B cell (primary cell): ENCODE results near the gene PLEKHG4. TPM values are rescaled to one million over a fixed set of nuclear protein-coding genes. Genes with fewer than 3 reads are reported as not detected.
A peak's percentile ranks its signal among the peaks of the same experiment; 100 is the strongest.

ENCODE experiments used
- ATAC-seq: fragments of 200-7000 bp; cut with Tn5 transposase; one replicate; pipeline ENCODE4 v1.10.0; 2021; ENCODE audit warnings: low read depth, mild to moderate bottlenecking, moderate number of reproducible peaks, moderate library complexity
- CTCF ChIA-PET: fragments of 350-600 bp; sonication (Branson Sonifier 250); formaldehyde crosslinking; loops from one replicate; lab custom pipeline; 2021; ENCODE audit warnings: antibody characterized with exemption, inconsistent platforms; lab: Charles Lee
- POLR2A ChIA-PET: fragments of 350-600 bp; sonication (Branson Sonifier 250); formaldehyde crosslinking; loops from one replicate; lab custom pipeline; 2021; ENCODE audit warnings: antibody characterized with exemption; lab: Charles Lee
- DNase-seq: peaks from one replicate; pipeline ENCODE4 v3.0.0; 2013
- H2AFZ ChIP-seq: 2 replicates; pipeline ENCODE4 v1.6.1; 2012; ENCODE audit warnings: mild to moderate bottlenecking, low read depth, low read length; ENCODE audit not compliant: insufficient read depth, poor library complexity, severe bottlenecking
- H3K27ac ChIP-seq, 2 donors: 1 replicate in 1 of 2; 2 replicates in 1 of 2; pipeline ENCODE4 v1.5.1; 2012 to 2013; ENCODE audit warnings: low read length in 2 of 2, mild to moderate bottlenecking in 2 of 2, moderate library complexity in 1 of 2
- H3K27me3 ChIP-seq, 4 experiments: fragments of 200-600 bp in 1 of 4; sonication (generic) in 1 of 4; replicated peaks in 1 of 4; 1 replicate in 2 of 4; 2 replicates in 2 of 4; pipeline versions ENCODE4 v1.6.1 to v1.7.0; 2013 to 2016; ENCODE audit warnings: low read length in 3 of 4, mild to moderate bottlenecking in 2 of 4, mixed read lengths in 1 of 4, moderate library complexity in 1 of 4; ENCODE audit not compliant: insufficient read depth in 4 of 4, control insufficient read depth in 3 of 4; ENCODE audit errors: control extremely low read depth in 1 of 4
- H3K36me3 ChIP-seq, 2 experiments: replicated peaks in 1 of 2; 1 replicate in 1 of 2; 2 replicates in 1 of 2; pipeline versions ENCODE4 v1.6.1 to v1.7.1; 2013; ENCODE audit warnings: low read length in 1 of 2; ENCODE audit not compliant: insufficient read depth in 2 of 2, control insufficient read depth in 1 of 2; ENCODE audit errors: control extremely low read depth in 1 of 2, extremely low read depth in 1 of 2
- H3K4me1 ChIP-seq, 2 donors: fragments of 200-600 bp in 1 of 2; sonication (generic) in 1 of 2; 1 replicate in 1 of 2; 2 replicates in 1 of 2; pipeline versions ENCODE4 v1.5.1 to v1.6.1; 2013 to 2017; ENCODE audit warnings: low read length in 2 of 2; ENCODE audit not compliant: control insufficient read depth in 2 of 2, insufficient read depth in 2 of 2
- H3K4me2 ChIP-seq: replicated peaks from 2 replicates; pipeline ENCODE3; 2012; ENCODE audit warnings: mild to moderate bottlenecking, low read depth, low read length; ENCODE audit not compliant: poor library complexity, severe bottlenecking
- H3K4me3 ChIP-seq, 5 experiments: fragments of 200-600 bp in 1 of 5; sonication (generic) in 1 of 5; 1 replicate in 3 of 5; 2 replicates in 2 of 5; pipeline versions ENCODE4 v1.5.1 to v1.7.0; 2011 to 2016; ENCODE audit warnings: low read length in 4 of 5, mild to moderate bottlenecking in 4 of 5, low read depth in 2 of 5, control low read depth in 1 of 5, moderate library complexity in 1 of 5; ENCODE audit not compliant: insufficient read depth in 1 of 5; ENCODE audit errors: control extremely low read depth in 1 of 5, extremely low read depth in 1 of 5
- H3K79me2 ChIP-seq: fragments of 200-600 bp; sonication (generic); one replicate; pipeline ENCODE4 v1.6.0; 2016; ENCODE audit warnings: low read length; ENCODE audit not compliant: control insufficient read depth, insufficient read depth
- H3K9ac ChIP-seq: fragments of 200-600 bp; sonication (generic); 2 replicates; pipeline ENCODE4 v1.6.1; 2017; ENCODE audit warnings: mild to moderate bottlenecking, low read length, moderate library complexity
- H3K9me3 ChIP-seq, 3 donors: one replicate each; pipeline versions ENCODE4 v1.6.1 to v1.7.1; 2013; ENCODE audit warnings: low read length in 2 of 3; ENCODE audit not compliant: control insufficient read depth in 2 of 3, insufficient read depth in 1 of 3; ENCODE audit errors: control extremely low read depth in 1 of 3
- H4K20me1 ChIP-seq: 2 replicates; pipeline ENCODE4 v1.6.0; 2012; ENCODE audit warnings: mild to moderate bottlenecking, low read length; ENCODE audit not compliant: insufficient read depth, control insufficient read depth, poor library complexity, severe bottlenecking
- H3K27ac Mint-ChIP-seq: one replicate; pipeline ENCODE4 v1.8.0; 2021; ENCODE audit warnings: mixed read lengths
- H3K27me3 Mint-ChIP-seq: one replicate; pipeline ENCODE4 v1.8.0; 2021; ENCODE audit warnings: mixed read lengths
- H3K4me1 Mint-ChIP-seq: one replicate; pipeline ENCODE4 v1.8.0; 2021; ENCODE audit warnings: mixed read lengths
- H3K4me3 Mint-ChIP-seq: one replicate; pipeline ENCODE4 v1.8.0; 2021; ENCODE audit warnings: mixed read lengths
- H3K9me3 Mint-ChIP-seq: one replicate; pipeline ENCODE4 v1.8.0; 2022; ENCODE audit warnings: mixed read lengths; ENCODE audit not compliant: insufficient read depth
- EZH2 ChIP-seq: IDR thresholded peaks from 2 replicates; pipeline ENCODE4 v1.6.1; 2012; ENCODE audit warnings: borderline replicate concordance, low read depth, mild to moderate bottlenecking, moderate library complexity, low read length; ENCODE audit not compliant: insufficient read depth, poor library complexity, severe bottlenecking
- WGBS: methylation state at CpG from one replicate; pipeline ENCODE4 v1.1.5; 2013; ENCODE audit warnings: missing lambda C conversion rate; ENCODE audit not compliant: insufficient coverage; 5-methylcytosine and 5-hydroxymethylcytosine counted together
- intact Hi-C: fragments of 100-400 bp; cut with micrococcal nuclease; formaldehyde crosslinking; loops from one replicate; pipeline ENCODE4 v1.10.0; 2022
- polyA plus RNA-seq: library from polyadenylated mRNA; depleted of rRNA; stranded (reverse); fragments of >200 nt; gene quantifications from 2 replicates; pipeline ENCODE4 v1.2.3, GENCODE V29; 2012
- total RNA-seq, 2 donors: library from RNA; stranded (reverse); fragments of 120-200 nt in 1 of 2; gene quantifications; 1 replicate in 1 of 2; 2 replicates in 1 of 2; pipeline versions ENCODE4 v1.2.3 to v1.2.4, GENCODE V29; 2013 to 2022
- TF ChIP-seq, protein P1 (sequence below): fragments of 200-600 bp; IDR thresholded peaks from one replicate; pipeline ENCODE4 v1.8.0; 2022; ENCODE audit warnings: antibody characterized with exemption, mild to moderate bottlenecking

The PLEKHG4 gene
- total and polyA plus RNA-seq, 2 donors (not counting 1 experiment from before 2014, with no cell fraction given) = 6.0 to 7.1 TPM

DNA sequence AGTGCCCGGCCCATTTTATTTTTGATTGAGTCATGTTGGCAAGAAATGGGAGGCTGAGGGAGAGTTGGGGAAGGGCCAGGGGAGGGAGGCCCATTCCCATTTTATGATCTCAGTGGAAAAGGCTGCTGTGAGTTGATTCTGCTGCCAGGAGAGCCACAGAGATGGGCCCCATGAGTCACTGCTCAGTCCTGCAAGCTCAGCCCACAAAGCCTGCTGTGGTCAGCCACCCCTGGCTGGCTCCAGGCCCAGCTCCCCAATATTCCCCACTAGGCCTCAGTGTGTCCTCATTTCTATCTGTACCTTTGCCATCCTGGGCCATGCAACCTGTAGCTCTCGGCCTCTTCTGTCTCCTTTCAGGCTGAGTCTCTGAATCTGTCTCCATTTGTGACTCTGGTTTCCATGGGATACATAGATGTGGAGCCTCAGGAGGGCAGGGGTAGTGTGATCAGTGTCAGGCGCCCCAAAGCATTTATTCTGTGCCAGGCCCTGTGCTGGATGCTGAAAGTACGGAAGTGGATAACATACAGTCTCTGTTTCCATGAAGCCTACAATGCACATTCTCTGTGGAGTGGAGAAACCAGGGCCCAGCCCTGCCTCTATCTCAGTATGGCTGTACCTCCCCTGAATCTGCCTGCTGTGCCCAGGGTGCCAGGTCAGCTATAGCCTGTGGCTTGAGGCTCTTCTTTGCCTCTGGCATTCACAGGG, 1.9 kb upstream of the PLEKHG4 start:
- ChIA-PET CTCF (interaction anchor here (1.0 to 1.3 kb wide), 3 partner anchors 30 to 61 kb away, joined by 3 read pairs; partner anchors contain the start of gene FHOD1), POLR2A (no interaction called here)
- Histone ChIP-seq H3K4me2 (peak overlapping the region; percentile 94), H3K36me3 (no peaks in the 10 kb centered on the region), H3K79me2 (peaks cover 3% of the 10 kb centered on the region), H3K9me3 (no peaks in the 10 kb centered on the region), H3K9ac (no peak overlapping the region), H3K27me3 (no peaks in the 10 kb centered on the region), H3K4me1 (peaks cover 7 to 11% of the 10 kb centered on the region in 2 donors), H2AFZ (no peak overlapping the region), H4K20me1 (no peaks in the 10 kb centered on the region), H3K27ac (no peak overlapping the region), H3K4me3 (no peak overlapping the region)
- Mint-ChIP-seq H3K4me3 (peak overlapping the region; percentile 37), H3K4me1 (peaks cover 6% of the 10 kb centered on the region), H3K27ac (no peak overlapping the region), H3K9me3 (no peaks in the 10 kb centered on the region), H3K27me3 (no peaks in the 10 kb centered on the region)
- TF ChIP-seq, protein P1, sequence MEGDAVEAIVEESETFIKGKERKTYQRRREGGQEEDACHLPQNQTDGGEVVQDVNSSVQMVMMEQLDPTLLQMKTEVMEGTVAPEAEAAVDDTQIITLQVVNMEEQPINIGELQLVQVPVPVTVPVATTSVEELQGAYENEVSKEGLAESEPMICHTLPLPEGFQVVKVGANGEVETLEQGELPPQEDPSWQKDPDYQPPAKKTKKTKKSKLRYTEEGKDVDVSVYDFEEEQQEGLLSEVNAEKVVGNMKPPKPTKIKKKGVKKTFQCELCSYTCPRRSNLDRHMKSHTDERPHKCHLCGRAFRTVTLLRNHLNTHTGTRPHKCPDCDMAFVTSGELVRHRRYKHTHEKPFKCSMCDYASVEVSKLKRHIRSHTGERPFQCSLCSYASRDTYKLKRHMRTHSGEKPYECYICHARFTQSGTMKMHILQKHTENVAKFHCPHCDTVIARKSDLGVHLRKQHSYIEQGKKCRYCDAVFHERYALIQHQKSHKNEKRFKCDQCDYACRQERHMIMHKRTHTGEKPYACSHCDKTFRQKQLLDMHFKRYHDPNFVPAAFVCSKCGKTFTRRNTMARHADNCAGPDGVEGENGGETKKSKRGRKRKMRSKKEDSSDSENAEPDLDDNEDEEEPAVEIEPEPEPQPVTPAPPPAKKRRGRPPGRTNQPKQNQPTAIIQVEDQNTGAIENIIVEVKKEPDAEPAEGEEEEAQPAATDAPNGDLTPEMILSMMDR = no peak
- TF ChIP-seq EZH2 = no peak
- 100% methylated on average over 4 of the region's 4 CpGs for WGBS
- DNase-seq (no peak), ATAC-seq (no peak)
- intact Hi-C loops = no loop called here
